Loucy (cell line): ENCODE measurements around the gene IMMT.

Experiments used
- EZH2phosphoT487 ChIP-seq: fragments of 200-600 bp; IDR thresholded peaks from 2 replicates; pipeline ENCODE4 v1.6.1; 2018; ENCODE audit warnings: antibody characterized with exemption, mild to moderate bottlenecking, moderate library complexity, borderline replicate concordance
- TF ChIP-seq, protein P1 (sequence below): fragments of 200-600 bp; sonication (generic); conservative IDR thresholded peaks from 2 replicates; pipeline ENCODE4 v1.5.1; 2014; ENCODE audit warnings: mild to moderate bottlenecking, antibody characterized with exemption, low read length

DNA sequence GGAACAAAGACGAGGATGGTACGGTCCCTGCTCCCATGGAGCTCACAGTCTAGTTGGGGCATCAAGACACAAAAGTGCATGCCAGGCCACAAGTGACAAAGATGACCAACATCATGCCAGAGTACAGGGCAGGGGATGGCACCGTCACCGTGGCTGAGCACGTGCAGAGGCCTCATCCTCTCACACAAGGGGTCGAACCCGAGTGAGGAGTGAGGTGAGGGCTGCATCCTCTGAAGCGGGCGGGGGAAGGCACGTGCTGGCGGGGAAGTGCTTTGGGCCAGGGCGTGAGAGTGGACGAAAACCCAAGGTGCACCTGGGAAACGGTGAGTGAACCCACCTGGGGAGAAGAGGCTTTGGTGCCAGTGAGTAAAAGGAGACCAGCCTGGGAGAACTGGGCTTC, 45.0 kb upstream of the IMMT start:
- TF ChIP-seq, protein P1, sequence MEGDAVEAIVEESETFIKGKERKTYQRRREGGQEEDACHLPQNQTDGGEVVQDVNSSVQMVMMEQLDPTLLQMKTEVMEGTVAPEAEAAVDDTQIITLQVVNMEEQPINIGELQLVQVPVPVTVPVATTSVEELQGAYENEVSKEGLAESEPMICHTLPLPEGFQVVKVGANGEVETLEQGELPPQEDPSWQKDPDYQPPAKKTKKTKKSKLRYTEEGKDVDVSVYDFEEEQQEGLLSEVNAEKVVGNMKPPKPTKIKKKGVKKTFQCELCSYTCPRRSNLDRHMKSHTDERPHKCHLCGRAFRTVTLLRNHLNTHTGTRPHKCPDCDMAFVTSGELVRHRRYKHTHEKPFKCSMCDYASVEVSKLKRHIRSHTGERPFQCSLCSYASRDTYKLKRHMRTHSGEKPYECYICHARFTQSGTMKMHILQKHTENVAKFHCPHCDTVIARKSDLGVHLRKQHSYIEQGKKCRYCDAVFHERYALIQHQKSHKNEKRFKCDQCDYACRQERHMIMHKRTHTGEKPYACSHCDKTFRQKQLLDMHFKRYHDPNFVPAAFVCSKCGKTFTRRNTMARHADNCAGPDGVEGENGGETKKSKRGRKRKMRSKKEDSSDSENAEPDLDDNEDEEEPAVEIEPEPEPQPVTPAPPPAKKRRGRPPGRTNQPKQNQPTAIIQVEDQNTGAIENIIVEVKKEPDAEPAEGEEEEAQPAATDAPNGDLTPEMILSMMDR: no peak
- no peak for TF ChIP-seq EZH2phosphoT487
